HepG2 (cell line): ENCODE data around the gene CLIC6. TPM values are rescaled to one million over a fixed set of nuclear protein-coding genes. Genes with fewer than 3 reads are reported as not detected.

Experiments
- ATAC-seq: fragments of 200-7000 bp; cut with Tn5 transposase; 3 replicates; pipeline ENCODE4 v1.9.1; 2020; ENCODE audit warnings: mild to moderate bottlenecking, moderate library complexity
- BruUV-seq: library from RNA; stranded (reverse); fragments of 400-500 nt; replicated peaks from 2 replicates; lab custom pipeline; 2021; lab: Mats Ljungman, UMichigan
- CTCF ChIA-PET: fragments of 300-600 bp; formaldehyde crosslinking; extraction: SDS; loops from one replicate; lab custom pipeline; 2021; ENCODE audit warnings: low total read pairs, inconsistent platforms, low intra/inter-chr PET ratio; lab: Yijun Ruan, JAX
- POLR2A ChIA-PET: fragments of 350-600 bp; sonication (Branson Sonifier 250); formaldehyde crosslinking; loops from one replicate; lab custom pipeline; 2020; ENCODE audit warnings: antibody characterized with exemption, inconsistent platforms; lab: Yijun Ruan, JAX
- DNase-seq: peaks from one replicate; pipeline ENCODE4 v3.0.0-alpha.2; 2015; ENCODE audit warnings: low spot score
- FAIRE-seq: peaks from 3 replicates; lab custom pipeline; 2011; peaks lifted over from hg19 to GRCh38; lab: Jason Lieb, UNC
- H2AFZ ChIP-seq: one replicate; pipeline ENCODE4 v1.6.1; 2011; ENCODE audit warnings: low read length, inconsistent platforms
- H3K27ac ChIP-seq: fragments of 300-600 bp; 3 replicates; pipeline ENCODE4 v1.8.0; 2011; ENCODE audit warnings: mixed run types, mild to moderate bottlenecking, mixed read lengths, low read length, inconsistent platforms; ENCODE audit not compliant: insufficient read depth; ENCODE audit errors: extremely low read length
- H3K27me3 ChIP-seq, 2 experiments: fragments of 200-600 bp in 1 of 2; 2 replicates in 1 of 2; 3 replicates in 1 of 2; pipeline versions ENCODE4 v1.6.0 to v1.8.0; 2011; ENCODE audit warnings: low read length in 2 of 2, mild to moderate bottlenecking in 2 of 2, moderate library complexity in 2 of 2, inconsistent platforms in 1 of 2; ENCODE audit not compliant: insufficient read depth in 2 of 2, control insufficient read depth in 1 of 2
- H3K36me3 ChIP-seq, 2 experiments: fragments of 200-600 bp in 1 of 2; replicated peaks in 1 of 2; 2 replicates in 1 of 2; 3 replicates in 1 of 2; pipeline versions ENCODE4 v1.5.1 to v1.8.0; 2011; ENCODE audit warnings: low read length in 2 of 2, inconsistent platforms in 1 of 2; ENCODE audit not compliant: insufficient read depth in 2 of 2, control insufficient read depth in 1 of 2
- H3K4me1 ChIP-seq: 2 replicates; pipeline ENCODE4 v1.5.1; 2012; ENCODE audit warnings: low read length, inconsistent platforms; ENCODE audit not compliant: insufficient read depth
- H3K4me2 ChIP-seq: 2 replicates; pipeline ENCODE4 v1.6.0; 2011; ENCODE audit warnings: low read depth, low read length, inconsistent platforms
- H3K4me3 ChIP-seq, 3 experiments: fragments of 200-600 bp in 1 of 3; sonication (generic), shearing (Covaris generic) in 1 of 3; replicated peaks in 1 of 3; 2 replicates each; pipeline ENCODE4 v1.5.1; 2011 to 2016; ENCODE audit warnings: low read length in 3 of 3, inconsistent platforms in 2 of 3, low read depth in 2 of 3, mild to moderate bottlenecking in 2 of 3, control low read depth in 1 of 3, mixed read lengths in 1 of 3; ENCODE audit not compliant: insufficient read depth in 1 of 3
- H3K79me2 ChIP-seq: one replicate; pipeline ENCODE4 v1.6.1; 2011; ENCODE audit warnings: low read length, inconsistent platforms; ENCODE audit not compliant: insufficient read depth
- H3K9ac ChIP-seq: 2 replicates; pipeline ENCODE4 v1.6.0; 2011; ENCODE audit warnings: mild to moderate bottlenecking, low read depth, low read length, inconsistent platforms; ENCODE audit not compliant: insufficient read depth
- H3K9me3 ChIP-seq: 2 replicates; pipeline ENCODE4 v1.5.1; 2012; ENCODE audit warnings: mild to moderate bottlenecking, low read length
- H4K20me1 ChIP-seq: 2 replicates; pipeline ENCODE4 v1.6.0; 2011; ENCODE audit warnings: inconsistent platforms, mild to moderate bottlenecking, low read length, moderate library complexity; ENCODE audit not compliant: insufficient read depth
- RXRB ChIP-seq: IDR thresholded peaks from 2 replicates; pipeline ENCODE4 v1.6.1; 2016; ENCODE audit warnings: borderline replicate concordance, missing genetic modification reagents, missing compliant biosample characterization
- WGBS: methylation state at CpG from one replicate; pipeline ENCODE4 v1.1.6; 2017; ENCODE audit warnings: low lambda C conversion rate; 5-methylcytosine and 5-hydroxymethylcytosine counted together
- in situ Hi-C: cut with HindIII; loops from 2 replicates; pipeline ENCODE4 v1.10.0; 2017; ENCODE audit warnings: low pct_unique_long_range_greater_than_20kb; ENCODE audit not compliant: extremely low pct_ligation_motif_present
- intact Hi-C: fragments of 100-400 bp; cut with micrococcal nuclease; formaldehyde crosslinking; loops from one replicate; pipeline ENCODE4 v1.10.0; 2022; ENCODE audit not compliant: unreplicated experiment
- polyA plus RNA-seq, 8 experiments: library from polyadenylated mRNA; depleted of rRNA in 3 of 8; stranded (reverse) in 7 of 8; unstranded in 1 of 8; fragments of >200 nt; fragmentation: Illumina TruSeq in 4 of 8; extraction: Trizol in 4 of 8; gene quantifications; 2 replicates each; pipeline versions ENCODE4 v1.2.1 to v1.2.3, GENCODE V29; 2011 to 2016; ENCODE audit warnings: low read depth in 4 of 8, missing spikeins in 1 of 8, mixed read lengths in 1 of 8; ENCODE audit not compliant: insufficient read depth in 1 of 8
- total RNA-seq, 5 experiments: library from RNA; depleted of rRNA; stranded (reverse); fragments of >200 nt; fragmentation: Illumina TruSeq; extraction: Trizol; gene quantifications; 2 replicates each; pipeline ENCODE4 v1.2.3, GENCODE V29; 2016; ENCODE audit warnings: low read depth in 1 of 5
- TF ChIP-seq, protein P1 (sequence below): IDR thresholded peaks from 2 replicates; pipeline ENCODE4 v1.6.1; 2016; ENCODE audit warnings: low read depth, missing genetic modification reagents, missing compliant biosample characterization
- TF ChIP-seq, protein P2 (sequence below): IDR thresholded peaks from 2 replicates; pipeline ENCODE4 v1.6.1; 2012; ENCODE audit warnings: low read depth, low read length, improper control_type of control experiment

CLIC6 gene
- total and polyA plus RNA-seq, 2 of the 13 experiments (the other 11 are each of a cell fraction or from before 2014, with no cell fraction given): not detected

DNA sequence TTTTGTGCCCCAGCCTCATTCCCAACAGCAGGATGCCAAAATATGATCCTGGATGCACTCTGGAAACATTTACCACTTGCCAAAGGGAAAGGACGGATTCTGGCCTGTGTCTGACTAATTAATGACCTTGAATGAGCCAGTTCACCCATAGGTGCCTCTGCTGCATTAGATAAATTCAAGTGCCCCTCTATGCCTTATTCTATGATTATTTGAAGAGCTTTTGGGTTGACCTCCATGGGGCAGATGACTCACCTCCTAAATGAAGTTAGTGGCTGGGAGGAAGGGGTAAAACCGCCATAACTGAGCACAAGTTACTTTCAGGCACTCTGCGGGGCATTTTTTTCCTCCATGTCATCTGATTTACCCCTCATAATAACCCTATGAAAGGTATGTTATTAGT lies 98.1 kb downstream of the CLIC6 start:
- TF ChIP-seq RXRB (CRISPR knock-in tag): no peak
- TF ChIP-seq, protein P1, sequence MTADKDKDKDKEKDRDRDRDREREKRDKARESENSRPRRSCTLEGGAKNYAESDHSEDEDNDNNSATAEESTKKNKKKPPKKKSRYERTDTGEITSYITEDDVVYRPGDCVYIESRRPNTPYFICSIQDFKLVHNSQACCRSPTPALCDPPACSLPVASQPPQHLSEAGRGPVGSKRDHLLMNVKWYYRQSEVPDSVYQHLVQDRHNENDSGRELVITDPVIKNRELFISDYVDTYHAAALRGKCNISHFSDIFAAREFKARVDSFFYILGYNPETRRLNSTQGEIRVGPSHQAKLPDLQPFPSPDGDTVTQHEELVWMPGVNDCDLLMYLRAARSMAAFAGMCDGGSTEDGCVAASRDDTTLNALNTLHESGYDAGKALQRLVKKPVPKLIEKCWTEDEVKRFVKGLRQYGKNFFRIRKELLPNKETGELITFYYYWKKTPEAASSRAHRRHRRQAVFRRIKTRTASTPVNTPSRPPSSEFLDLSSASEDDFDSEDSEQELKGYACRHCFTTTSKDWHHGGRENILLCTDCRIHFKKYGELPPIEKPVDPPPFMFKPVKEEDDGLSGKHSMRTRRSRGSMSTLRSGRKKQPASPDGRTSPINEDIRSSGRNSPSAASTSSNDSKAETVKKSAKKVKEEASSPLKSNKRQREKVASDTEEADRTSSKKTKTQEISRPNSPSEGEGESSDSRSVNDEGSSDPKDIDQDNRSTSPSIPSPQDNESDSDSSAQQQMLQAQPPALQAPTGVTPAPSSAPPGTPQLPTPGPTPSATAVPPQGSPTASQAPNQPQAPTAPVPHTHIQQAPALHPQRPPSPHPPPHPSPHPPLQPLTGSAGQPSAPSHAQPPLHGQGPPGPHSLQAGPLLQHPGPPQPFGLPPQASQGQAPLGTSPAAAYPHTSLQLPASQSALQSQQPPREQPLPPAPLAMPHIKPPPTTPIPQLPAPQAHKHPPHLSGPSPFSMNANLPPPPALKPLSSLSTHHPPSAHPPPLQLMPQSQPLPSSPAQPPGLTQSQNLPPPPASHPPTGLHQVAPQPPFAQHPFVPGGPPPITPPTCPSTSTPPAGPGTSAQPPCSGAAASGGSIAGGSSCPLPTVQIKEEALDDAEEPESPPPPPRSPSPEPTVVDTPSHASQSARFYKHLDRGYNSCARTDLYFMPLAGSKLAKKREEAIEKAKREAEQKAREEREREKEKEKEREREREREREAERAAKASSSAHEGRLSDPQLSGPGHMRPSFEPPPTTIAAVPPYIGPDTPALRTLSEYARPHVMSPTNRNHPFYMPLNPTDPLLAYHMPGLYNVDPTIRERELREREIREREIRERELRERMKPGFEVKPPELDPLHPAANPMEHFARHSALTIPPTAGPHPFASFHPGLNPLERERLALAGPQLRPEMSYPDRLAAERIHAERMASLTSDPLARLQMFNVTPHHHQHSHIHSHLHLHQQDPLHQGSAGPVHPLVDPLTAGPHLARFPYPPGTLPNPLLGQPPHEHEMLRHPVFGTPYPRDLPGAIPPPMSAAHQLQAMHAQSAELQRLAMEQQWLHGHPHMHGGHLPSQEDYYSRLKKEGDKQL (CRISPR knock-in tag): no peak
- TF ChIP-seq, protein P2, sequence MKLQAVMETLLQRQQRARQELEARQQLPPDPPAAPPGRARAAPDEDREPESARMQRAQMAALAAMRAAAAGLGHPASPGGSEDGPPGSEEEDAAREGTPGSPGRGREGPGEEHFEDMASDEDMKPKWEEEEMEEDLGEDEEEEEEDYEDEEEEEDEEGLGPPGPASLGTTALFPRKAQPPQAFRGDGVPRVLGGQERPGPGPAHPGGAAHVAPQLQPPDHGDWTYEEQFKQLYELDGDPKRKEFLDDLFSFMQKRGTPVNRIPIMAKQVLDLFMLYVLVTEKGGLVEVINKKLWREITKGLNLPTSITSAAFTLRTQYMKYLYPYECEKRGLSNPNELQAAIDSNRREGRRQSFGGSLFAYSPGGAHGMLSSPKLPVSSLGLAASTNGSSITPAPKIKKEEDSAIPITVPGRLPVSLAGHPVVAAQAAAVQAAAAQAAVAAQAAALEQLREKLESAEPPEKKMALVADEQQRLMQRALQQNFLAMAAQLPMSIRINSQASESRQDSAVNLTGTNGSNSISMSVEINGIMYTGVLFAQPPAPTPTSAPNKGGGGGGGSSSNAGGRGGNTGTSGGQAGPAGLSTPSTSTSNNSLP: no peak
- TF ChIP-seq, all 625 proteins: peak for 0

More for the DNA sequence above, 98.1 kb downstream of the CLIC6 start:
- FAIRE-seq: no peak
- 89% methylated on average over 3 of the region's 3 CpGs for WGBS
- ChIA-PET CTCF (no interaction called here), POLR2A (no interaction called here)
- ATAC-seq: no peak
- Histone ChIP-seq H3K27me3 (no peaks in the 10 kb centered on the region), H3K9ac (no peak overlapping the region), H4K20me1 (no peaks in the 10 kb centered on the region), H3K79me2 (no peaks in the 10 kb centered on the region), H3K36me3 (no peaks in the 10 kb centered on the region), H3K9me3 (no peaks in the 10 kb centered on the region), H3K27ac (no peak overlapping the region), H2AFZ (no peak overlapping the region), H3K4me2 (no peak overlapping the region), H3K4me3 (no peak overlapping the region), H3K4me1 (peaks cover 23% of the 10 kb centered on the region)
- in situ Hi-C loops: no loop called here
- intact Hi-C loops: no loop called here
- no TSS peak for BruUV-seq
- DNase-seq: no peak

Other genes with a start within 250 kb of the CLIC6 start
- gene SMIM34, start 245.0 kb upstream of the CLIC6 start, total RNA-seq (2016; rRNA removed; fragmentation: Illumina TruSeq; extraction: Trizol): not detected in 2 replicates
- not detected in 2 replicates for gene SMIM34, start 245.0 kb upstream of the CLIC6 start, polyA plus RNA-seq (2011; rRNA removed)
- 0.35 TPM in 1 of 2 replicates, not detected in the other for gene KCNE1, start 156.8 kb upstream of the CLIC6 start, total RNA-seq (2016; rRNA removed; fragmentation: Illumina TruSeq; extraction: Trizol)
- gene KCNE1, start 156.8 kb upstream of the CLIC6 start, polyA plus RNA-seq (2011; rRNA removed): not detected in 2 replicates
- gene RCAN1, start 53.9 kb upstream of the CLIC6 start, total RNA-seq (2016; rRNA removed; fragmentation: Illumina TruSeq; extraction: Trizol): 34.1 and 35.1 TPM in 2 replicates
- gene RCAN1, start 53.9 kb upstream of the CLIC6 start, polyA plus RNA-seq (2011; rRNA removed): 8.5 and 9.4 TPM in 2 replicates